ENCODE data around the gene HS6ST1.

The HS6ST1 gene

GRCh38 chr2:128348701-128349100, 30.0 kb upstream of the HS6ST1 start:
- no peak for DNase-seq

GRCh38 chr2:128347701-128348539, 29.3 kb upstream of the HS6ST1 start:
- DNase-seq: peak in 39 of 51 donors; percentile 13 to 88 (median 55)

- no peak for DNase-seq
Observed at GRCh38 chr2:128347171-128347558, 28.5 kb upstream of the HS6ST1 start.

- DNase-seq: no peak
Observed at GRCh38 chr2:128346291-128347170, 27.9 kb upstream of the HS6ST1 start.

GRCh38 chr2:128345436-128346165, 26.9 kb upstream of the HS6ST1 start:
- DNase-seq: no peak

GRCh38 chr2:128344101-128344500, 25.4 kb upstream of the HS6ST1 start:
- no peak for DNase-seq

- DNase-seq: no peak
Observed at GRCh38 chr2:128343459-128343858, 24.8 kb upstream of the HS6ST1 start.

GRCh38 chr2:128342550-128342949, 23.9 kb upstream of the HS6ST1 start:
- no peak for DNase-seq

- no peak for DNase-seq
Observed at GRCh38 chr2:128341621-128342020, 23.0 kb upstream of the HS6ST1 start.

GRCh38 chr2:128332091-128332634, 13.5 kb upstream of the HS6ST1 start:
- no peak for DNase-seq

GRCh38 chr2:128330583-128330982, 11.9 kb upstream of the HS6ST1 start:
- DNase-seq: no peak

GRCh38 chr2:128329607-128330006, 10.9 kb upstream of the HS6ST1 start:
- no peak for DNase-seq

GRCh38 chr2:128327180-128327964, 8.7 kb upstream of the HS6ST1 start:
- DNase-seq: no peak

GRCh38 chr2:128326346-128326745, 7.7 kb upstream of the HS6ST1 start:
- DNase-seq: no peak

- DNase-seq: no peak
Observed at GRCh38 chr2:128325611-128326181, 7.0 kb upstream of the HS6ST1 start.

- DNase-seq: no peak
Observed at GRCh38 chr2:128324897-128325410, 6.3 kb upstream of the HS6ST1 start.

- DNase-seq: no peak
Observed at GRCh38 chr2:128324008-128324896, 5.6 kb upstream of the HS6ST1 start.

- no peak for DNase-seq
Observed at GRCh38 chr2:128323555-128323931, 4.9 kb upstream of the HS6ST1 start.

Data from hypothalamus (tissue), 51 donors.